Measurements from ENCODE around the gene GPR107. TPM values are rescaled to one million over a fixed set of nuclear protein-coding genes. Genes with fewer than 3 reads are reported as not detected.

Gene GPR107
- polyA plus RNA-seq, 2 of the 4 experiments (the other 2 are of a cell fraction) = 28.1 to 45.1 TPM

DNA sequence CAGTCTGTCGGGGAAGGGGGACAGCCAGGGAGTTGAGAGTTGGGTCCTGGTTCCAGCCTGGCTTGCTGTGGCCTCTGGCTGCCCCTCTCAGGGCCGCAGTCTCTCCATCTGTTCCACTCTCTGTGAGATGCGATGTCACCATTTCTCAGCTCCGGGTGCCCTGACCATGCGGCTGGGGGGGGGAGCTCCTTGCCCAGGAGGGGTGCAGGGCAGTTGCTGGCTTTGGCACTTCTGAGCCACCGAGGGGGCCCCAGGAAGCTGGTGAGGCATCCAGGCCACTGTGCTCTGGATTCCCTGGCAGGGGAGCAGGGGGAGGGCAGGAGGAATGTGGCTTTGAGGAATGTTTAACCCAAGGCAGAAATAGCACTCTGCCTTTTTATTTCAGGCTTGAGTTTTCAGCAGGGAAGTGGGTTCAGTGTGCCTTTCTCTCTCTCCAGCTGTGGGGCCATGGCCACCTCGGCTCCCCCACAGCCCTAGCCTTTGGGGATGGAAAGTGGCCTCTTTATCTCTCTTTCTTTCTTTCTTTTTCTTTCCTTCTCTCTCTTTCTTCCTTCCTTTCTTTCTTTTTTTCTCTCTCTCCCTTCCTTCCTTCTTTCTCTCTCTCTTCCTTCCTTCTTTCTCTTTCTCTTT is 129.5 kb downstream of the GPR107 start:
- CTCF ChIA-PET = interaction anchor here (1.0 to 3.7 kb wide), 3 partner anchors 53 to 76 kb away, joined by 3 to 8 read pairs (median 3); no protein-coding TSS in a partner anchor
- FAIRE-seq (no peak), DNase-seq (ENCODE audit: low read depth in 1 of 2, low spot score in 1 of 2) (peak; percentile 34 to 48), ATAC-seq (peak; percentile 16 to 50; a peak in 4 of 6 replicates)
- H3K4me1 ChIP-seq = peaks cover 48% of the 10 kb centered on the region
- TF ChIP-seq KDM5A (IDR thresholded peaks at IDR 0.05) (no peak), CHD4 (IDR thresholded peaks at IDR 0.05; ENCODE audit: borderline replicate concordance) (no peak), CEBPB (IDR thresholded peaks at IDR 0.05) (no peak), SREBF2 (IDR thresholded peaks at IDR 0.05) (no peak), JUNB (IDR thresholded peaks at IDR 0.05) (no peak), HOXB13 (CRISPR knock-in tag; IDR thresholded peaks at IDR 0.05; ENCODE audit: low read depth) (no peak), NFE2L2 (conservative IDR thresholded peaks at IDR 0.05; ENCODE audit: low read length) (no peak), ESRRA (IDR thresholded peaks at IDR 0.05; ENCODE audit: borderline replicate concordance, low read length) (no peak), MAZ (IDR thresholded peaks at IDR 0.05; ENCODE audit: borderline replicate concordance, low read depth, low read length) (no peak), KDM1A (IDR thresholded peaks at IDR 0.05; ENCODE audit: low read depth) (no peak), EHMT2 (IDR thresholded peaks at IDR 0.05; ENCODE audit: low read depth) (no peak), TFCP2L1 (CRISPR knock-in tag; IDR thresholded peaks at IDR 0.05) (no peak), ZSCAN20 (CRISPR knock-in tag; IDR thresholded peaks at IDR 0.05) (no peak), SMC3 (IDR thresholded peaks at IDR 0.05) (no peak), HOXA7 (CRISPR knock-in tag; IDR thresholded peaks at IDR 0.05) (no peak), CBX8 (IDR thresholded peaks at IDR 0.05) (no peak), GATA3 (IDR thresholded peaks at IDR 0.05; ENCODE audit: borderline replicate concordance) (no peak), ZFP36 (IDR thresholded peaks at IDR 0.05; ENCODE audit: borderline replicate concordance, partially characterized antibody) (no peak)
- TF ChIP-seq, protein P1, sequence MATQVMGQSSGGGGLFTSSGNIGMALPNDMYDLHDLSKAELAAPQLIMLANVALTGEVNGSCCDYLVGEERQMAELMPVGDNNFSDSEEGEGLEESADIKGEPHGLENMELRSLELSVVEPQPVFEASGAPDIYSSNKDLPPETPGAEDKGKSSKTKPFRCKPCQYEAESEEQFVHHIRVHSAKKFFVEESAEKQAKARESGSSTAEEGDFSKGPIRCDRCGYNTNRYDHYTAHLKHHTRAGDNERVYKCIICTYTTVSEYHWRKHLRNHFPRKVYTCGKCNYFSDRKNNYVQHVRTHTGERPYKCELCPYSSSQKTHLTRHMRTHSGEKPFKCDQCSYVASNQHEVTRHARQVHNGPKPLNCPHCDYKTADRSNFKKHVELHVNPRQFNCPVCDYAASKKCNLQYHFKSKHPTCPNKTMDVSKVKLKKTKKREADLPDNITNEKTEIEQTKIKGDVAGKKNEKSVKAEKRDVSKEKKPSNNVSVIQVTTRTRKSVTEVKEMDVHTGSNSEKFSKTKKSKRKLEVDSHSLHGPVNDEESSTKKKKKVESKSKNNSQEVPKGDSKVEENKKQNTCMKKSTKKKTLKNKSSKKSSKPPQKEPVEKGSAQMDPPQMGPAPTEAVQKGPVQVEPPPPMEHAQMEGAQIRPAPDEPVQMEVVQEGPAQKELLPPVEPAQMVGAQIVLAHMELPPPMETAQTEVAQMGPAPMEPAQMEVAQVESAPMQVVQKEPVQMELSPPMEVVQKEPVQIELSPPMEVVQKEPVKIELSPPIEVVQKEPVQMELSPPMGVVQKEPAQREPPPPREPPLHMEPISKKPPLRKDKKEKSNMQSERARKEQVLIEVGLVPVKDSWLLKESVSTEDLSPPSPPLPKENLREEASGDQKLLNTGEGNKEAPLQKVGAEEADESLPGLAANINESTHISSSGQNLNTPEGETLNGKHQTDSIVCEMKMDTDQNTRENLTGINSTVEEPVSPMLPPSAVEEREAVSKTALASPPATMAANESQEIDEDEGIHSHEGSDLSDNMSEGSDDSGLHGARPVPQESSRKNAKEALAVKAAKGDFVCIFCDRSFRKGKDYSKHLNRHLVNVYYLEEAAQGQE (IDR thresholded peaks at IDR 0.05) = no peak
- TF ChIP-seq, protein P2, sequence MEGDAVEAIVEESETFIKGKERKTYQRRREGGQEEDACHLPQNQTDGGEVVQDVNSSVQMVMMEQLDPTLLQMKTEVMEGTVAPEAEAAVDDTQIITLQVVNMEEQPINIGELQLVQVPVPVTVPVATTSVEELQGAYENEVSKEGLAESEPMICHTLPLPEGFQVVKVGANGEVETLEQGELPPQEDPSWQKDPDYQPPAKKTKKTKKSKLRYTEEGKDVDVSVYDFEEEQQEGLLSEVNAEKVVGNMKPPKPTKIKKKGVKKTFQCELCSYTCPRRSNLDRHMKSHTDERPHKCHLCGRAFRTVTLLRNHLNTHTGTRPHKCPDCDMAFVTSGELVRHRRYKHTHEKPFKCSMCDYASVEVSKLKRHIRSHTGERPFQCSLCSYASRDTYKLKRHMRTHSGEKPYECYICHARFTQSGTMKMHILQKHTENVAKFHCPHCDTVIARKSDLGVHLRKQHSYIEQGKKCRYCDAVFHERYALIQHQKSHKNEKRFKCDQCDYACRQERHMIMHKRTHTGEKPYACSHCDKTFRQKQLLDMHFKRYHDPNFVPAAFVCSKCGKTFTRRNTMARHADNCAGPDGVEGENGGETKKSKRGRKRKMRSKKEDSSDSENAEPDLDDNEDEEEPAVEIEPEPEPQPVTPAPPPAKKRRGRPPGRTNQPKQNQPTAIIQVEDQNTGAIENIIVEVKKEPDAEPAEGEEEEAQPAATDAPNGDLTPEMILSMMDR (IDR thresholded peaks at IDR 0.05) = no peak
- WGBS (ENCODE audit: missing lambda C conversion rate) = 11% methylated on average over 7 of the region's 7 CpGs
- peak overlapping the region; percentile 69 to 82 for H3K27ac ChIP-seq
- POLR2A ChIA-PET = no interaction called here
- no peaks in the 10 kb centered on the region for H3K9me3 ChIP-seq
- H3K4me2 ChIP-seq = peak overlapping the region; percentile 67
- no peak overlapping the region for H3K4me3 ChIP-seq

DNA sequence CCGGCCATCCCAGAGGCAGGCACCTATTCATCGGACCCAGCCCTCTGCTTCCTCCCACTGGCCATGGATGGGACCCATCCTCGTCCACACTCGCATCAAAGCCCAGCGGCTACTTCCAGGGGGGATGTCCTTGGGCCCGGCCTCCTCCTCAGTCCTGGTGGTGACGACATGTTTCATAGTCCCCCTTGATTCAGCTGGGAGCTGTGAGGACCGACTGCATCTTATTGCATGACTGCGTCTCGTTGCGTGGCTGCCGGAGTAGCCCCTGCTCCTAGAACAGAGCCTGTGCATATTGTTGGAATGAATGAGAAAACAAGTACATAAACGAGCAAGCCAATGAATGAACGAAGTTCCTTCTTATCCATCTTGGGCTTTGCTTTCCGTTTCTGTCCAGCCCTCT is 131.3 kb downstream of the GPR107 start:
- TF ChIP-seq ZC3H11A (IDR thresholded peaks at IDR 0.05) (no peak), ZSCAN20 (CRISPR knock-in tag; IDR thresholded peaks at IDR 0.05) (no peak), JUNB (IDR thresholded peaks at IDR 0.05) (no peak), ZNF302 (CRISPR knock-in tag; IDR thresholded peaks at IDR 0.05) (no peak), RFX5 (IDR thresholded peaks at IDR 0.05) (no peak), PHF8 (IDR thresholded peaks at IDR 0.05; ENCODE audit: borderline replicate concordance, low read depth) (no peak), MYC (IDR thresholded peaks at IDR 0.05; ENCODE audit: borderline replicate concordance, low read length) (no peak), SREBF2 (IDR thresholded peaks at IDR 0.05) (no peak)
- POLR2A ChIA-PET = no interaction called here
- H3K4me3 ChIP-seq = no peak overlapping the region
- CTCF ChIA-PET = interaction anchor here (1.0 to 2.3 kb wide), 4 partner anchors 9 to 78 kb away, joined by 3 to 7 read pairs (median 4); no protein-coding TSS in a partner anchor
- ATAC-seq = no peak
- H3K27ac ChIP-seq = peak overlapping the region in 1 of 2 experiments; percentile 88; a peak in 3 of 6 replicates
- no peaks in the 10 kb centered on the region for H3K9me3 ChIP-seq
- 94% methylated on average over 15 of the region's 15 CpGs for WGBS (ENCODE audit: missing lambda C conversion rate)
- peaks cover 48% of the 10 kb centered on the region for H3K4me1 ChIP-seq
- no peak overlapping the region for H3K4me2 ChIP-seq
- DNase-seq (ENCODE audit: low read depth in 1 of 2, low spot score in 1 of 2) = no peak
- FAIRE-seq = no peak

All from A549 (cell line).